Neural cell (in vitro differentiated cells): ENCODE measurements around the gene NNT.
"Not testable (repeated sequence)": the region's sequence is repeated elsewhere in the genome, so short reads cannot be mapped to it uniquely, and the experiment has no call there.

Experiments used
- EP300 ChIP-seq: fragments of 450-650 bp; conservative IDR thresholded peaks from 2 replicates; pipeline ENCODE4 v1.6.1; 2014; ENCODE audit warnings: antibody characterized with exemption, mild to moderate bottlenecking, moderate library complexity; ENCODE audit not compliant: poor library complexity, severe bottlenecking
- EZH2 ChIP-seq: fragments of 200-600, 300-800 bp; shearing (Covaris generic), sonication (generic); IDR thresholded peaks from 2 replicates; pipeline ENCODE4 v1.6.1; 2014; ENCODE audit warnings: antibody characterized with exemption, low read length, borderline replicate concordance, mild to moderate bottlenecking; ENCODE audit not compliant: insufficient read depth, poor library complexity, severe bottlenecking
- POLR2AphosphoS5 ChIP-seq: IDR thresholded peaks from 2 replicates; pipeline ENCODE4 v1.6.1; 2012
- RAD21 ChIP-seq: fragments of 450-650 bp; conservative IDR thresholded peaks from 2 replicates; pipeline ENCODE4 v1.6.1; 2014; ENCODE audit warnings: antibody characterized with exemption, mild to moderate bottlenecking, moderate library complexity
- SMC3 ChIP-seq: fragments of 450-650 bp; conservative IDR thresholded peaks from 2 replicates; pipeline ENCODE4 v1.6.1; 2014; ENCODE audit warnings: antibody characterized with exemption, mild to moderate bottlenecking, moderate library complexity; ENCODE audit not compliant: poor library complexity
- TF ChIP-seq, protein P1 (sequence below): fragments of 450-650 bp; IDR thresholded peaks from 2 replicates; pipeline ENCODE4 v1.5.1; 2014; ENCODE audit warnings: antibody characterized with exemption, mild to moderate bottlenecking, moderate library complexity; ENCODE audit not compliant: poor library complexity, severe bottlenecking

DNA sequence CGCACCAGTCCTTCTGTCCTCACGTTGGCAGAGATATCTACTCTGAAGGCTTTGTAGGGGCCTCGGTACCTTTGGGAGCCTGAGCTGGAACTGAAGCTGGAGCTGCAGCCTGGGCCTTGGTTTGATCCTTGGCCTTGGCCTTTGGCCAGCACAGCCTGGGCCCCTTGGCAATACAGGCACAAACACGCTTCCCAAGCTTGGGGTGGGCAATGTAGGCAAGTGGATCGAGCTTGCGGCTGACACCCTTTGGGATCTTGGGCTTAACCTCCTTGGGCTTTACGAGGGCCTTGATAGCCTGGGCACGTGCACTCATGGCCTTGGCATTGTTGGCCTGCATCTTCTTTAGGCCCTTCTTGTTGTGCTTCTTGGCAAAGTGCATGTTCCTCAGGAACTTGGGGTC lies 63.7 kb downstream of the NNT start:
- not testable (repeated sequence) for TF ChIP-seq POLR2AphosphoS5, EZH2, EP300, SMC3, RAD21
- TF ChIP-seq, protein P1, sequence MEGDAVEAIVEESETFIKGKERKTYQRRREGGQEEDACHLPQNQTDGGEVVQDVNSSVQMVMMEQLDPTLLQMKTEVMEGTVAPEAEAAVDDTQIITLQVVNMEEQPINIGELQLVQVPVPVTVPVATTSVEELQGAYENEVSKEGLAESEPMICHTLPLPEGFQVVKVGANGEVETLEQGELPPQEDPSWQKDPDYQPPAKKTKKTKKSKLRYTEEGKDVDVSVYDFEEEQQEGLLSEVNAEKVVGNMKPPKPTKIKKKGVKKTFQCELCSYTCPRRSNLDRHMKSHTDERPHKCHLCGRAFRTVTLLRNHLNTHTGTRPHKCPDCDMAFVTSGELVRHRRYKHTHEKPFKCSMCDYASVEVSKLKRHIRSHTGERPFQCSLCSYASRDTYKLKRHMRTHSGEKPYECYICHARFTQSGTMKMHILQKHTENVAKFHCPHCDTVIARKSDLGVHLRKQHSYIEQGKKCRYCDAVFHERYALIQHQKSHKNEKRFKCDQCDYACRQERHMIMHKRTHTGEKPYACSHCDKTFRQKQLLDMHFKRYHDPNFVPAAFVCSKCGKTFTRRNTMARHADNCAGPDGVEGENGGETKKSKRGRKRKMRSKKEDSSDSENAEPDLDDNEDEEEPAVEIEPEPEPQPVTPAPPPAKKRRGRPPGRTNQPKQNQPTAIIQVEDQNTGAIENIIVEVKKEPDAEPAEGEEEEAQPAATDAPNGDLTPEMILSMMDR: not testable (repeated sequence)
